Stimulated activated CD4-positive, alpha-beta T cell treated with anti-CD3 and anti-CD28 coated beads, Interleukin-1b, Interleukin-23, amount 100 ng/mL, for 1 hour (primary cell): ENCODE measurements around the gene CSE1L.
"Not testable (repeated sequence)": the region's sequence is repeated elsewhere in the genome, so short reads cannot be mapped to it uniquely, and the experiment has no call there.

ENCODE experiments used
- DNase-seq, 2 donors: peaks; one replicate each; pipeline ENCODE4 v3.0.0-alpha.2; 2020; ENCODE audit warnings: low read depth in 2 of 2

Gene CSE1L

GRCh38 chr20:49063279-49063678, 17.2 kb downstream of the CSE1L start:
- DNase-seq: no peak

- no peak for DNase-seq
Measured at GRCh38 chr20:49074521-49074920, 28.4 kb downstream of the CSE1L start.

- DNase-seq: no peak
Measured at GRCh38 chr20:49078310-49078709, 32.2 kb downstream of the CSE1L start.

GRCh38 chr20:49082295-49082694, 36.2 kb downstream of the CSE1L start:
- not testable (repeated sequence) for DNase-seq

- no peak for DNase-seq
Measured at GRCh38 chr20:49091104-49091503, 45.0 kb downstream of the CSE1L start.

- no peak for DNase-seq
Measured at GRCh38 chr20:49091762-49092161, 45.6 kb downstream of the CSE1L start.

- no peak for DNase-seq
Measured at GRCh38 chr20:49096203-49096730, 50.2 kb downstream of the CSE1L start.

- no peak for DNase-seq
Measured at GRCh38 chr20:49097159-49097558, 51.0 kb downstream of the CSE1L start.

- no peak for DNase-seq
Measured at GRCh38 chr20:49098136-49098535, 52.0 kb downstream of the CSE1L start.

GRCh38 chr20:49099011-49099410, 52.9 kb downstream of the CSE1L start:
- no peak for DNase-seq

- not testable (repeated sequence) for DNase-seq
Measured at GRCh38 chr20:49100292-49100691, 54.2 kb downstream of the CSE1L start.

- no peak for DNase-seq
Measured at GRCh38 chr20:49100972-49101371, 54.9 kb downstream of the CSE1L start.

- no peak for DNase-seq
Measured at GRCh38 chr20:49103019-49103418, 56.9 kb downstream of the CSE1L start.

- DNase-seq: no peak
Measured at GRCh38 chr20:49103647-49104364, 57.7 kb downstream of the CSE1L start.

GRCh38 chr20:49104365-49104648, 58.2 kb downstream of the CSE1L start:
- no peak for DNase-seq

GRCh38 chr20:49104979-49105547, 59.0 kb downstream of the CSE1L start:
- not testable (repeated sequence) for DNase-seq

GRCh38 chr20:49106328-49106727, 60.2 kb downstream of the CSE1L start:
- no peak for DNase-seq

GRCh38 chr20:49110767-49111694, 64.9 kb downstream of the CSE1L start:
- no peak for DNase-seq

GRCh38 chr20:49112596-49113274, 66.6 kb downstream of the CSE1L start:
- DNase-seq: no peak

- DNase-seq: no peak
Measured at GRCh38 chr20:49115564-49115963, 69.5 kb downstream of the CSE1L start.

- no peak for DNase-seq
Measured at GRCh38 chr20:49118307-49118706, 72.2 kb downstream of the CSE1L start.

GRCh38 chr20:49119988-49120387, 73.9 kb downstream of the CSE1L start:
- no peak for DNase-seq
